GM12873 (cell line): ENCODE measurements around the gene RAC2.
A peak's percentile ranks its signal among the peaks of the same experiment; 100 is the strongest.

Source experiments
- TF ChIP-seq, protein P1 (sequence below): IDR thresholded peaks from 2 replicates; pipeline ENCODE4 v1.5.1; 2012; ENCODE audit warnings: low read depth, mild to moderate bottlenecking, moderate library complexity, low read length, control low read depth; ENCODE audit not compliant: insufficient read depth; ENCODE audit errors: missing control alignments

Gene RAC2

GRCh38 chr22:37229805-37230672 lies 14.0 kb downstream of the RAC2 start:
- TF ChIP-seq, protein P1, sequence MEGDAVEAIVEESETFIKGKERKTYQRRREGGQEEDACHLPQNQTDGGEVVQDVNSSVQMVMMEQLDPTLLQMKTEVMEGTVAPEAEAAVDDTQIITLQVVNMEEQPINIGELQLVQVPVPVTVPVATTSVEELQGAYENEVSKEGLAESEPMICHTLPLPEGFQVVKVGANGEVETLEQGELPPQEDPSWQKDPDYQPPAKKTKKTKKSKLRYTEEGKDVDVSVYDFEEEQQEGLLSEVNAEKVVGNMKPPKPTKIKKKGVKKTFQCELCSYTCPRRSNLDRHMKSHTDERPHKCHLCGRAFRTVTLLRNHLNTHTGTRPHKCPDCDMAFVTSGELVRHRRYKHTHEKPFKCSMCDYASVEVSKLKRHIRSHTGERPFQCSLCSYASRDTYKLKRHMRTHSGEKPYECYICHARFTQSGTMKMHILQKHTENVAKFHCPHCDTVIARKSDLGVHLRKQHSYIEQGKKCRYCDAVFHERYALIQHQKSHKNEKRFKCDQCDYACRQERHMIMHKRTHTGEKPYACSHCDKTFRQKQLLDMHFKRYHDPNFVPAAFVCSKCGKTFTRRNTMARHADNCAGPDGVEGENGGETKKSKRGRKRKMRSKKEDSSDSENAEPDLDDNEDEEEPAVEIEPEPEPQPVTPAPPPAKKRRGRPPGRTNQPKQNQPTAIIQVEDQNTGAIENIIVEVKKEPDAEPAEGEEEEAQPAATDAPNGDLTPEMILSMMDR, result no peak

DNA sequence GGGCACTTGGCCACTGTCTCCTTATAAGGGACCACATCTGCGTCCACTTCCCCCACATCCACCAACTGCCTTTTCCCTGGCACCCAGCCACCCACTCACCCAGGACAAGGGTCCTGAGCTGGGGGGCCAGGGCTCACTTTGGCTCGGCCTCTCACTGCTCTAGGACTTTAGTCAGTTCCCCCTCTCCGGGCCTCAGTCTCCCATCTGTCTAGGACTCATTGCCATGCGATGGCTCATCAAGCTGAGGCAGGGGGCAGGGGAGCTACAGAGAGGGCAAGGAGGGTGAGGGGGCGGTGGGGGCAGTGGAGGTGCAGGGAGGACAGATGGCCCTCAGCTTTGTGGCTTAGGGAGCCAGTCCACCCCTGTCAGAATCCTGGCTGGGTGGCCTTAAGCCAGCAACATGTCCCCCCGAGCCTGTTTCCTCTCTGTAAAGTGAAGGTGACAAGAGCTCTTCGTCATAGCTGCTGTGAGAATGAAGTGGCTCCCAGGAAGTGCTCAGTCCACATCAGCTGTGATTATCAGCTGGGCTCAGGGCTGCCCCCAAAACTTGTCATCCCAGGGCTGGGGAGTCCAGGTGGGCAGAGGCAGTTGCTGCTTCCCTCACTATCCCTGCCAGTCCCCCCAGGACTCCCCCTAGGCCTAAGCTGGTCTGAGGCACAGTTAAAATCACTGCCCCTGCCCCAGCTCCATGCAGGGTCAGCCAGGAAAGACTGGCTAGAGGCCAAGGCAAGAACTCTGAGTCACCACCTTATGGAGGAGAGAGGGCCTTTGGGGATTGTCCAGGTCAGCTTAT lies 14.9 kb downstream of the RAC2 start:
- TF ChIP-seq, protein P1, result no peak

GRCh38 chr22:37228106-37229011 lies 15.7 kb downstream of the RAC2 start:
- TF ChIP-seq, protein P1, result no peak

GRCh38 chr22:37226514-37226913 lies 17.6 kb downstream of the RAC2 start:
- TF ChIP-seq, protein P1, result no peak

GRCh38 chr22:37226087-37226486 lies 18.0 kb downstream of the RAC2 start:
- TF ChIP-seq, protein P1, result no peak

DNA sequence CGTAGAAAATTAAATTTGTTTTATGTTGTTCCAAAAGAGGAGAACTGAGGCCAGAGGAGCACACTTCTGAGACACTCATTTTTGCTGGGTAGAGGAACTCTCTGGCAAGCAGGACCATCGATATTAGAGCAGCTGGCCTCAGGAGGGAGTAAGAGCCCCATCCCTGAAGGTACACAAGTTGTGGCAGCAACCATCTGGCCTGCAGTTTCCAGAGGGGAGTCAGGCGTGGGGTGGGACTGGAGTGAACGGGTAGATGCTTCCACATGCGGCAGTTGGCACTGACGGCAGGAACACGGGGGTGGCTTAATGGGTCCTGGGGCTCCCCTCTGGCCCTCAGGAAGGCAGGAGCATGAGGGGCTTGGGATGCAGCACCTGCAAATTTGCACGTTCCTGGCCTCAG lies 18.6 kb downstream of the RAC2 start:
- TF ChIP-seq, protein P1, result peak; percentile 40
